ENCODE data around the gene TBCC.
"Not testable (repeated sequence)": the region's sequence is repeated elsewhere in the genome, so short reads cannot be mapped to it uniquely, and the experiment has no call there.

Gene TBCC

GRCh38 chr6:42745640-42746462 is at the start of gene TBCC:
Gene TBCC, minus strand, starts transcription at chr6:42746103. Its CDS starts 30 bp downstream, at chr6:42746073.
- peak; percentile 87 for DNase-seq

DNA sequence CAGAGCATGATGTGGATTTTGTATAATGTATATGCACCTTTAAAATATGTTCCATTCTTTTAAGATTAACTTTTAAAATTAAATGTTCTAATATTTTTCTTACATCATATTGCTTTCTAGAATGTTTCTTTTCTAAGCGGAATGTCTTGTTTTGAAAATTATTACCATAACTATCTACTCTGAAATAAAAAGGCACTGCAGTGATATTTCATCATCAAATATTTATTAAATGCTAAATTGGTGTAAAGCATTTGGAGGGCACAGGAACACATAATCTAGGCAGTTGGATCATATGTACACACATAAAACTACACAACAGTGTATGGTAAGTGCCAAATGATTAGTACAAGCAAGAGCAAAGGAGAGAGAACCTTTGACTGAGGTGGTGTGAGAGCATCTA is 49.7 kb upstream of the TBCC start:
- no peak for DNase-seq

DNA sequence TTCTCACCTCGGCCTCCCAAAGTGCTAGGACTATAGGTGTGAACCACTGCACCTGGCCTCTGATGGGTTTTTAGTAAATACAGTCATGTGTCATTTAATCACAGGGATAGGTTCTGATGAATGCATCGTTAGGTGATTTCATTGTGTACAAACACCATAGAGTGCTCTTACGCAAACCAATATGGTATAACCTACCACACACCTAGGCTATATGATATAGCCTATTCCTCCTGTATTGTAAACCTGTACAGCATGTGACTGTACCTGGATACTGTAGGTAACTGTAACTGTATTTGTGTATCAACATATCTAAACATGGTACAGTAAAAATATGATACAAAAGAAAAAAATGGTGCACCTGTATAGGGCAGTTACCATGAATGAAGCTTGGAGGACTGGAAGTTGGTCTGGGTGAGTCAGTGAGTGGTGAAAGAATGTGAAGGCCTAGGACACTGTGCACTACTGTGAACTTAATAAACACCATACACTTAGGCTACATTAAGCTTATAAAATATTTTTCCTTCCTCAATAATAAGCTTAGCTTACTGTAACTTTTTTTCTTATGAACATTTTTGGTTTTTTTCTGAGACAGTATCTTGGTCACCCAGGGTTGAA is 45.9 kb upstream of the TBCC start:
- DNase-seq, result no peak

DNA sequence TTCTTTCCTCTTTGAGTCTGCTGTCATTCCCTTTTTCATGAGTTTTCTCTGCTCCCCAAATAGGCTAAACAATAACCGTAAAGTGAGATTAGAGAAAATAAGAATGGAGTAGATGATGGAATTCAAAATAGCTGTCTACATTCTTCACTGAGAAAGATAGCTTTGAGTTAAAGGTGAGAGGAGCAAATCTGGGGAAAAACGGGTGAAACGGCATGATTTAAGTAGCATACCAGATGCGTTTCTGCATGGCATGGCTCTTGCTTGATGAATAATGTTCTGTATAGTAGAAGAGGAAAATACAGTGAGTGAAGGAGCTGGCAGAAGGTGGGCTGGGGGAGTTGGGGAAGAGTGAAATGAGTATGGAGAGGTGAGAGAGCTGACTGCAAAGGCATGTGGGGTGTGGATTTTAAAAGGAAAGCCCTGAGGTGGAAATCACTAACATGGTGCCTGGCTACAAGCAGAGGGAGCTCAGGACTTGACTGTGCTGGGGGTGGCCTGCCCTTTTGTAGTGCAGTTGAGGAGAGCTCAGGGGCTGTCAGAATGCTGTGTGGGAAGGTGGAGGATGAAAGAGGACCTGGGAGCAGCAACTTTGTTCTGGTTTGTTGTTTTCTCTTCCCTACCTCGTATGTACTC is 44.8 kb upstream of the TBCC start:
- DNase-seq, result no peak

DNA sequence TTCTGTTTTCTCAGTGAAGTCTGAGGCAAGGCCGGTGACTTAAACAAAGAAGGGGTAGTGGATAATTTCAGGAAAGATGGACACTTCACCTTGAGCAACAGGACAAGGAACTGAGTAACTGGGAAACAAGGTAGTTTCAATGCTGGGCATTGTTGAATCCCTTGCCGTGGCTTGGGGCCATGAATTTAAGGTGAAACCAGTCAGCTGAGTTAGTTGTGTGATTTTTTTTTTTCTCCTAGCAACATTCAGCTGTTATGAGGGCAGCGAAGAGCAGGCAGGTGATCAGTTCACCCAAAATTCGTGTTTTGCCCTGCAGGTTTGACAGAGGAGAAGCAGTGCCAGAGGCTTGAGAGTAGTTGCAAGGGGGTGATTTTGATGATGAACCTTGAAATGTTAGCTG is 42.8 kb upstream of the TBCC start:
- no peak for DNase-seq

DNA sequence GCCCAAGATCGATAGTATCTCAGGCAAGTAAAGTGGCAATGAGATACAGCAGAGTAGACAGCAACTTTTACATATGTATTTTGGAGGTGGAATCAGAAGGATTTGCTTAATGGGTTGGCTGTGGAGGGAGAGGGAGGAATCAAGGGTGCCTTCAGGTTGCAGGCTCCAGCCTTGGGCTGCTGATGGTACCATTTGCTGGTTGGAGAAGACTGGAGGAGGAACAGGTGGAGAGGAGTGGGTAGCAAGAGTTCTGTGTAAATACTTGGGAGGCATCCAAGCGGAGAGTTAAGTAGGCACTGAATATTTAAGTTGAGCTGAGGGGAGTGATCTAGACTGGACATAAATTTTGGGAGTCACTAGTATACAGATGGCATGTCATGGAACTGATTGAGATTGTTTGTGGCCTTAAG is 41.2 kb upstream of the TBCC start:
- no peak for DNase-seq

GRCh38 chr6:42786525-42786985 is 40.7 kb upstream of the TBCC start:
- no peak for DNase-seq

DNA sequence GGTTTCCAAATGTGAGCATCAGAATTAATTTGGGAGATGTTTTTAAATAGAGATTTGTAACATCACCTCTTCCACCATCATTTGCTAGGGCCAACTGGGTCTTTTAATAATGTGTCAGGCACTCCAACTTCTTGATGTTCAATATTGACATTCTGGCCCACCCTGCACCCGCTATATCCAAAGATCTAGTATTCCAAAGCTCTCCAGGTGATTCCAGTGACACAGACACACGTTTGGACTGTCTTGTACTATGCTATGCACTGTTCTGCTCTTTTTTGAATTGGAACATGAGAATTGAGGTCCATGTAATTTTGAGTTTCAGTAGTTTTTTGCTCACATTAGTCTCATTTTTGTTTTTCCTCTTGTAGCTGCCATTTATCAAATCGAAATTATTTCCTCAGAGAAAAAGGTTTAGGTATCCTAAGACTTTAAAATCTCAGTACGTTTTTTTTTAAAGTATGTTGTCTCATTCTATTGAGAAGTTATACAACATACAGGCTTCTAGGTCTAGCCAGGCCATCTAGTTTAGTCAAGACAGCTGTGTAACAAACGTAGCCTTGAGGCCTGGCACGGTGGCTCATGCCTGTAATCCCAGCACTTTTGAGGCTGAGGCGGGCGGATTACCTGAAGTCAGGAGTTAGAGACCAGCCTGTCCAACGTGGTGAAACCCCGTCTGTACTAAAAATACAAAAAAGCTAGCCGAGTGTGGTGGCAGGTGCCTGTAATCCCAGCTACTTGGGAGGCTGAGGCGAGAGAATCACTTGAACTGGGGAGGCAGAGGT is 39.0 kb upstream of the TBCC start:
- no peak for DNase-seq

DNA sequence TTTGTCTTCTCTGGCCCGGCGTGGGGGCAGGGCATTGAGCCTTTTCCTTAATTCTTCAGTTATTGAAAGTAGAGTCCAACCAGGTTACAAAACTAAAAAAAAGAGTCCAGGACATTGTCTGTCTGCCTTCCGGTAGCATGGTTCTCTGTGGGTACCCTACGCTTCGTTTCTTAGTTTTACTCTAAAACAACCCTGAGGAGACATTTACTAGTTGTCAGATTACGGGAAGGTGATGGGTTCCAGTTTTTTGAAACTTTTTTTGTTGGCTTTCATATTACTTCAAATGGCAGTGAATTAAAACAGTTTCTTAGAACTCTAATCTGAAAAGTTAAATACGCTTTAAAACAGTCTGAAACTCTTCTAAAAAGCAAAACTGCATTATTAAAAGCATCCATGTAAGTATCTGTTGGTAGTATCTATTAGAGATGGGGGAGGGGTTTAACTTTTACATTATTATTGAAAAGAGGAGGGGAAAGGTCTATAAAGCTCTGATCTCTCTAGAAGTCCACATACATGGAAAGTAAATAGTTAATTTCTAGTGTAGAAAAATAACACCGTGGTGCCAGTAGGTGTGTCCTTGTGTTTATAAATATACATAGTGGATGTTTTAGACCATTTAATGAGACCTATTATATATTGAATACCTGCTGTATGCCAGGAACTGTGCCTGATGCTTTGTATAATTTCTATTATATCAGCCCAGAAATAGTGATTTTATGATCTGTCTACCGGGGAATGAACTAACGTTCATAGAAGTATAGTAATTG is 38.2 kb upstream of the TBCC start:
- no peak for DNase-seq

- DNase-seq, result no peak
Measured at GRCh38 chr6:42783177-42783875, 37.4 kb upstream of the TBCC start.

DNA sequence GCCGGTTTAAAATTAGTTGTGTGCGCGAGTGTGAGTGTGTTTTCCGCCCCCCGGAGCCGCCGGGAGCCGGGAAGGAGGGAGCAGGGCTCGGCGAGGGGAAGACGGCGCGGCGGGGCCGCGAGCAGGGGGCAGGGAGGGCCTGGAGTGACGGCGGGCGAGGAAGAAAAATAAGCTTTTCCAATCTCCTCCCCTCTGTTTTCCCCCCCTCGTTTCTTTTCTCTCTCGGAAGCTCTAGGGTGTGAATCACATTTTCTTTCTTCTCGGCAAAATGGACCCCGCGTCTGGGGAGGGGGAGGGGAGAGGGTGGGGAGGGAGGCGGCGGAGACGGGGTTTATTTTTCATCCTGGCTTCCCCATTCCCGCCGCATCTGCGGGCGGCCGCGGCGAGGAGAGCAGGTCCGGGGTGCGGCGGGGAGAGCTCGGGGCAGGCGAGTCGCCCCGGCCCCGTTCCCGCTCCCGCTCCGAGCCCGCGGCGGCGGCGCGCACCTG is 36.8 kb upstream of the TBCC start:
- DNase-seq, result peak; percentile 32

- DNase-seq, result no peak
Measured at GRCh38 chr6:42781796-42782688, 36.1 kb upstream of the TBCC start, which contains the start of gene BICRAL. Gene BICRAL, plus strand, starts transcription at chr6:42782052. Its CDS starts 39,971 bp downstream, at chr6:42822023.

GRCh38 chr6:42781546-42781795 is 35.6 kb upstream of the TBCC start:
- no peak for DNase-seq

GRCh38 chr6:42779521-42779920 is 33.6 kb upstream of the TBCC start:
- DNase-seq, result no peak

GRCh38 chr6:42778122-42778521 is 32.2 kb upstream of the TBCC start:
- no peak for DNase-seq

DNA sequence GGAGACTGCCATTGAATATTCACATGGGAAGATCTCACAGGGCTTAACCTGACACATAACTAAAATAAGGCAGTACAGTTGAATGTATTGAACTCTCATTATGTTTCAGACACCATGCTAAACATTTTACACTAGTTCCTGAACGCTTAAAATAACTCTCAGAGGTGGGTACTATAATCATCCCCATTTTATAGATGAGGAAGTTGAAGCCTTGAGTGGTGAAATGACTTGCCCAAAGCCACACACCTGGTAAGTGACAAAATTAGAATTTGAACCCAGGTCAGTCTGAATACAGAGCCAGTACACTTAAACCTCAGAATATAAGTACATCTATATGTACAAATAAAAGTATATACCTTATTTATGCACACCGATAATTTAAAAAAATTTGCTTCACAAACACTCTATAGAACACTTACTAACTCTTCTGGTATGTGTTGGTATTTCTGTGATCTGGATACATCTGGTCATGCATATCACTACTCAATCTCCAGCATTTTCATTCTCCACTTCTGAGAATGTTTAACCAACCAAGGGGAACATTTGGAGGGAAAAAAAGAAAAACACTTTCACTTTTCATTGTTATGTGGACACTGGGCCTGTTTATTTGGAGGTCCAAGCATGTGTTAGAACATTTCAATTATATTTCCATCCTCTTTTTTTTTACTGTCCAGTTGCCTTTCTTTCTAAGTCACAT is 31.4 kb upstream of the TBCC start:
- DNase-seq, result no peak

DNA sequence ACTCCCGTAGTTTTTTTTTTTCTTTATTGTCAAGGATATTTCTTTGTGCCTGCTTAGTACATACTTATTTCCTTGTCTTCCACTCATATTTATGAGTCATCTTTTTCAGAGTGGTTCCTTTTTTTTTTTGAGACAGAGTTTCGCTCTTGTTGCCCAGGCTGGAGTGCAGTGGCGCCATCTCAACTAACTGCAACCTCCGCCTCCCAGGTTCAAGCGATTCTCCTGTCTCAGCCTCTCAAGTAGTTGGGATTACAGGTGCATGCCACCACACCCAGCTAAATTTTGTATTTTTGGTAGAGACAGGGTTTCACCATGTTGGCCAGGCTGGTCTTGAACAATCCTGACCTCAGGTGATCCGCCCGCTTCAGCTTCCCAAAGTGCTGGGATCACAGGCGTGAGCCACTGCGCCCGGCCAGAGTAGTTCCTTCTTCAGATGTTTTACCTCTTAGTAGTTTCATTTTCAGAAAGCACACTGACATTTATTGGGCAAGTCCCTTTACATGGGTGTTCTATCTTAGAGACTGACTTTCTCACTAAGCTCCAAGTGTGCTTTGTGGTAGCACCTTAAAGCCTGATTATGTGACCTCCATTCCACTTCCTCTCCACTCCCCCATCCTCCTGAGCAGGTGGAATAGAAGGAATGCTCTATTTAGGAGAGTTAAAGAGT is 29.1 kb upstream of the TBCC start:
- not testable (repeated sequence) for DNase-seq

- DNase-seq, result no peak
Measured at GRCh38 chr6:42774201-42774600, 28.3 kb upstream of the TBCC start.

DNA sequence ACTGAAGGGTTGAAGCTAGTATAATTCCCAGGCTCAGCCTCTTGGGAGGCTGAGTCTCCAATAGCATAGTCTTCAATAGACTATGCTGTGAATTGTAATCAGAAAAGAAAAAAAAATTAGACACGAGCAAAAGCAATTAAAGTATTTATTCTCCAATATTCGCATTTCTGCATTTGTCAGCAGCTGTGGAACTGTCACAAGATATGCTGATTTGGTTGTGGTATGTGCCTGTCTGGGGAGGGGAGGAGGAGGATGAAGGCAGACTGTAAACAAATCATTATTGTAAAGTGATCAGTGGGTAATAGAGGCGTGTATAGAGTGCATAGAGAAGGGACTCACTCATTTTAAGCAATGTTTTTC is 25.8 kb upstream of the TBCC start:
- DNase-seq, result no peak

DNA sequence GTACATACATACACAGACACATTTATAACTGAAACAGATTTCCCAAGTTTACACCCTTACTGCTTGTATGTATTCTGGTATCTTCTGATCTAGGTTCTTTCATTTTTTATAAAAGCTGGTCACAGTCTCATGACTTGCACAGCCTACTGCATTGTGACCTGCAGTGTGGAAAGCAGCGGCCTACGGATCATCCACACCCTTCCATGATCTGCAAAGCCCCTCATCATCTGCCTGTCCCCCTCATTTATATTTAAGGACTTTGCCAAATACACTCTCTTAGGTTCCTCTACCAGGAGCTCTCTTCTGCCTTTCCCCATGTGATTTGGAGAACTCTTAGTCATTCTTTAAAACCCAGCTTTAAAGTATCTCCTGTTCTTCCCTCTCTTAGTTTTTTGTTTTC is 23.9 kb upstream of the TBCC start:
- no peak for DNase-seq
